Measurements from ENCODE around the gene FCGR3B.
"Not testable (repeated sequence)": the region's sequence is repeated elsewhere in the genome, so short reads cannot be mapped to it uniquely, and the experiment has no call there.

FCGR3B gene

DNA sequence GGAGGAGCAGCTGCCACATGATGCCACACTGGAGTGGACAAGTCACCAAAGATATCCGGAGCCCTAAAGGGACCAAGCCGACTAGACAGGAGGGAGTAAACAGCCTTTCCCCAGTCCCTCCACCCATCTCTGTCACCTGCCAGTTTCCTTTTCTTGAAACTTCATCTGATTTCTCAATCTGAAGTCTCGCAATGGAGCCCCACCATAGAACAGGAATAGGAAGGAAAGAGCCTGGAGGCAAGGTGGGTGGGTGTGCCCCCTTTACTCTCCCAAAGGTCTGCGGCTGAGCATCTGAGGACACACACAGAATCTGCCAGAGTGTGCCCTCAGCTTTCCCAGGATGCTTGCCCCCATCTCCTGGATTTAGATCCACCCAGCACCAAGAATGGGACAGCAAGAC, at the start of gene FCGR3B:
Gene FCGR3B (minus strand): TSS at position 101 of the 400 bp plus-strand sequence. CDS start 82 bp downstream, at position 19.
- no peak for DNase-seq

DNA sequence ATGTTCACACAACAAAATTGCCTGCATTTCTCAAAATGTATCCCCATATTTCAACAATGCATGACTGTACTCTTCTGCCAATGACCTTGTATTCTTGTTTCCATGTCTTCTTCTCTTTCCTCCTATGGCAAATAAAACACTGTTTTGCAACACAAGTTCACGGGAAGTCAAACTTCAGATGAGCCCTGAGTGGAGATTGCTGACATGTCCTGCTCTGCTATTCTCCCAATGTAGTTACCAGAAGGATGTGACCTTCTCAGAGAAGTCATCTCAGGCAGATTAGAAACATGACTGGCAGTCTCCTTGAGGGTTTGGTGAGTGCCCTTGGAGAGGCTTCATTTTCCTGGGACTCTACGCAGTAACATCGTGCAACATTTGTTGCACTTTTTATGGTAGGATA, 47.5 kb upstream of the FCGR3B start:
- no peak for DNase-seq

DNA sequence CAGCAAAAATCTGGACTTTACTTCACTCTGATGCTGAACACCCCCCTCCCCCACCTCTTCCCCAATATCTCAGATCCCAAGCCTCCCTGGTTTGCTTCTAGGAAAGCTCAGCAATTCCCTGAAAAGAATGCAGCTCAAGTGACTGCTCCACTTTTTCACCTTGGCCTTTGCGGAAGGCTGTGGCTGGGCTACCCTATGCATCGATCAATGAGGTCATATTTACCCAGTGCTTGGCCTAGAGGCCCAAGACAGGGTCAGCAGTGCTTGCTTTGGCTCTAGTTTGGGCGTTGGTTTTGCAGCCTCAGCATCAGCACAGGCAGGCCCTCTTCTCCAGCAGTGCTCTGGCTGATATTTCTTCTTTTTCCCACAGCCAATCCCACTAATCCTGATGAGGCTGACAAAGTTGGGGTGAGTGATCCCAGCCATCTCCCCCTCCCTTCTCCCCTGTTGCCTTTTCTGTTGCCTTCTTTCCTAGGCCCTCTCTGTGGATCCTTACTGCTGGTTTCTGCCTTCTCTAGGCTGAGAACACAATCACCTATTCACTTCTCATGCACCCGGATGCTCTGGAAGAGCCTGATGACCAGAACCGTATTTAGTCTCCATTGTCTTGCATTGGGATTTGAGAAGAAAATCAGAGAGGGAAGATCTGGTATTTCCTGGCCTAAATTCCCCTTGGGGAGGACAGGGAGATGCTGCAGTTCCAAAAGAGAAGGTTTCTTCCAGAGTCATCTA, 46.1 kb upstream of the FCGR3B start:
- no peak for DNase-seq

DNA sequence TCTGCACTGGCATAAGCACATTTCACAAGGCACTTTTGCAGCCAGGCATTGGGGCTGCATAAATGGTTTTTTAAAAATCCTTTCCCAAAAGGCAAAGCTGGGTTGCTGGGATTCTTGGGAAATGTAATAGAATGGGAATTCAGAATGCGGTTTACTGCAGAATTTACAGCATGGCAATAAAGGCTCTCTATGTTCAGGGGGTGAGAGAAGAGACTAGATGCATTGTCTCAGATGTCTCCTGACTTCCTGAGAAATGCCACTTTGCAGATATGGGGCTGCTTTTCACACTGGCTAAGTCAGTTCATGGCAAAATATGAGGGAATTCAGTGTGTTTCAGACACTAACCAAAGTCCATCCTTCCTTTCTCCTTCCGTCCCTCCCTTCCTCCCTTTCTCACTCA, 45.5 kb upstream of the FCGR3B start:
- DNase-seq: no peak

- not testable (repeated sequence) for DNase-seq
Measured at GRCh38 chr1:161674908-161675307, 43.9 kb upstream of the FCGR3B start.

- DNase-seq: not testable (repeated sequence)
Measured at GRCh38 chr1:161674447-161674846, 43.5 kb upstream of the FCGR3B start.

- not testable (repeated sequence) for DNase-seq
Measured at GRCh38 chr1:161673437-161673836, 42.5 kb upstream of the FCGR3B start.

DNA sequence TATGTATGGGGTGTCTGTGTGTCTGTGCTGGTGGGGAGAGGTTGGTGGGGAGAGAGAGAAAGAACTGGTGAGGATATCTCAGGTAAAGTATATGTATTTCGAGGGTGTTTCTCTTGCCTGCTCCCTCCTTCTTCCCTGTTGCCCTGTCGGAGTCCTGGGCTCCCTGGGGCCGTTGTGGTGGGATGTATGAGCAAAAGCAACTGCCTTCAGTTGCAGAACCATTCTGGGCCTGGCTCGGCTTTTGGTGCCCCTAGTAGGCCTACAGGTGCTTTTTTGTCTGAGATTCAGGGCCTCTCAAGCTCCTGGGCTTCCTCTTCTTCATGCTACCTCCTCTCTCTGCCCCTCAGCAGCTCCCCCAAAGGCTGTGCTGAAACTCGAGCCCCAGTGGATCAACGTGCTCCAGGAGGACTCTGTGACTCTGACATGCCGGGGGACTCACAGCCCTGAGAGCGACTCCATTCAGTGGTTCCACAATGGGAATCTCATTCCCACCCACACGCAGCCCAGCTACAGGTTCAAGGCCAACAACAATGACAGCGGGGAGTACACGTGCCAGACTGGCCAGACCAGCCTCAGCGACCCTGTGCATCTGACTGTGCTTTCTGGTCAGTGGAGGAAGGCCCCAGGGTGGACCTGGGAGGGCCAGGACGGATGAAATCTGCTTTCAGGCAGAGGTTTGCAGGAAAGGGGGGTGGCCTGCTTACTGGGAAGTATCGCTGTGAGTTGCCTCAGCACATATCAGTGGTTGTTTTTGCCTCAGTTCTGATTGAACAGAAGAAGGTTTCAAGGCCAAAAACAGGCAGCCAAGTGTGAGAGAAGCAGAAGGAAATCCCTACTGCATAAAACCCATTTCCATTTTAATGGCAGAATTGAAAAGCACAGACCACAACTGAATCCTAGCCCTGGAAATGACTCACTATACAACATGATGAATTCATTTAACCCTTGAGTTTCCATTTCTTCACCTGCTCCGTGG, 40.4 kb upstream of the FCGR3B start:
- not testable (repeated sequence) for DNase-seq

DNA sequence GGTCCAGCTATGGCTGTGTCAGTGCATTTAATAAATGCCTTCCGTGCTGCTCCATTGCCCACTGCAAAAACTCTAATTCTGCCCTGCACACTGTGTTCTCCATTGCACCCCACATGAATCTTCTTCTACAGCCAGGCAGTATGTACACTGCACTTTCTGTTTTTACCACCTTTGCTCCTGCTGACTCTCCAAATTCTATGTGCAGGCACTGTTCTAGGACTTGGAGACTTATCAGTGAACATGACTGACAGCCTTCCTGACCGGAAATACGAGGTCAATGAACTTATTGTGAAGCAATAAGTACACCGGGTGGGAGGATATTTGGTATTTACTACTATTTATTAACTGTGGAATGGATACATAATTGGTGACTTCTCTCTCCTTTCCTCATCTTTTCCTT, 33.7 kb upstream of the FCGR3B start:
- DNase-seq: not testable (repeated sequence)

- not testable (repeated sequence) for DNase-seq
Measured at GRCh38 chr1:161663569-161663968, 32.6 kb upstream of the FCGR3B start.

- DNase-seq: not testable (repeated sequence)
Measured at GRCh38 chr1:161662684-161663339, 31.8 kb upstream of the FCGR3B start, which contains the start of gene FCGR2B. TSS of gene FCGR2B (plus strand) at chr1:161663143. CDS start at chr1:161663242, 99 bp downstream.

GRCh38 chr1:161661660-161662311, 30.8 kb upstream of the FCGR3B start:
- not testable (repeated sequence) for DNase-seq

DNA sequence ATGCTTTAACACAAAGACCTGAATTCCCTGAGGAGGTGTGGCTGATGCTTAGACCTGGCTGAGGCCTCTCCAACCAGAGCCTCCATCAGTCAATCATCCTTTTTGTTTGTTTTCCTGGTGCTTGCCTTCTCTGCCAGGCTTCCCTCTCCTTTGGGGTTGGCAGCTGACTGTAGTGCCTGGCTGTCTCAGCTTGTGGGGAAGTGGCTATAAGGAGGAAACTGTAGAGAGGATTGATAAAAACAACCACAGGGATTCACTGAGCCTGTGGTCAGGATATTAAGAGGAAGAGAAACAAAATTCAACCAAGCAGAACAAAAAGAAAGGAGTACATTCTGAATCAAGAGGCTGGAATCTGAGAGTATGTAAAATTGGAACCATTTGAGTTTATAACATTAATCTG, 27.5 kb upstream of the FCGR3B start:
- not testable (repeated sequence) for DNase-seq

GRCh38 chr1:161653971-161654370, 23.0 kb upstream of the FCGR3B start:
- not testable (repeated sequence) for DNase-seq

DNA sequence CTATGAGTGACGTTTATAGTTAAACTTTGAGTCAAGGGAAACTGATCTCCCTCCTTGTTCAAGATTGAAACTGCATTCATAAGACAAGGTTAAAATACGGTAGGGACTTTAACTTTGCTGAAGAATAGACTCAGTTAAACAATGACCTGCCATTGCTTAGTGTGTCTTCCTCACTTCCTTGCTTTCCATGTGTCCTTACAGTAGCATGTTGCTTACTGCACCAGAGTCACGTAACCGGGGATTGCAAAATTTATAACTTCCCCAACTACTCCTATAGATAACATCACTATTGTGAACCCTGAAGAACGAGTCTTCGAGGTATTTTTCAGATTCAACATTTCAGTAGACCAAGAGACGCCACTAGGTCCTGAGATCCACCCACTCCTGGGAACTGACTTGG, 22.6 kb upstream of the FCGR3B start:
- not testable (repeated sequence) for DNase-seq

- DNase-seq: peak; percentile 6
Measured at GRCh38 chr1:161647507-161648360, 16.8 kb upstream of the FCGR3B start.

GRCh38 chr1:161644855-161645254, 13.9 kb upstream of the FCGR3B start:
- not testable (repeated sequence) for DNase-seq

DNA sequence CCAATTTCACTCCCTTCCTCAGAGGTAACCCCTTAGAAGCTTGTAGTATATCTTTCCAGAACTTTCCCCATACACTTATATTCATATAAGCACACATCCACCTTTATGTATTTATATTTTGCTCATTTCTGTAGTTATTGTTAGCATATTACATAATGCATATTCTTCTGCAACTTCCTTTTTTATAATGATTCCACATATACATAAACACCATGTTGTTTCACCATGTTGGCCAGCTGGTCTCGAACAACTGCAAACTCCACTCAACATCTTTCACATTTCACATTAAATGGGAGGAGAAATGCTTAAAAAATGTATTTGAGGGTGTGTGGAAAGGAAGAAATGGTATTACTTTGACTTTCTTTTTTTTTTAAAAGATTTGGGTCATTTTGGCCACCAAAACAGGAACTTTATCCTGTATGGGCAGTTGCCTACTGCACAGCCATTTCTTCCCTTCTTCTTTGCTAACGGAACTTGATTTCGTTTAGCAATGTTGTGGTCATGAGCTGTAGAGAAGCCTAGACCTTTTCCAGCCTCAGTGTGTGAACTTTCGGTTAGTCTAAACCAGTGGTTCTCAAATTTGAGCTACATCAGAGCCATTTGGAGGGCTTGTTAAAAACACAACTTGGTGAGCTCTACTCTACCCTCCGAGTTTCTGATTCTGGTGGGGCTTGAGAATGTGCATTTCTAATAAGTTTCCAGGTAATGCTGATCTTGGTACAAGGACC, 12.7 kb upstream of the FCGR3B start:
- DNase-seq: not testable (repeated sequence)

DNA sequence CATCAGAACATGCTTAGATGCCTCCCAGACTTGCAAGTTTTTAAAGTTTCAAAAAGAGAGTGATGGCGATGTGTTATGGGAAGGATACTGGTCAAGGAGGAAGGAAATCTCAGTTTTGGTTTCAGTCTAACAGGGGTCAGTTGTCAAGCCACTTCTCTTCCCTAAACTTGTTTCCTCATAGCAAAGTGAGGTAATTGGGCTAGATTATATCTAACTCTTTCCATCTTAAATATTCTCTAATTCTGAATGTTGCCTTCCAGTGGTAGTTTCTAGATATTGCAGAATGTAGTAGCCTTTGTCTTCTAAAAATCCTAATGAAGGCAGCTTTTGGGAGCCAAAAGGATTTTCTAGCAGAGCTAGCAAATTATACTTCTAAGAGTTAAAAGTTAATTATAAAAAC, 11.7 kb upstream of the FCGR3B start:
- DNase-seq: not testable (repeated sequence)

GRCh38 chr1:161639203-161639602, 8.2 kb upstream of the FCGR3B start:
- not testable (repeated sequence) for DNase-seq

Measured in NCI-H69 (cell line).